NB4 (cell line): Measurements from ENCODE around the gene SMTN.

Experiments
- POLR2A ChIP-seq: IDR thresholded peaks from 2 replicates; pipeline ENCODE4 v1.6.1; 2011; ENCODE audit warnings: mild to moderate bottlenecking; ENCODE audit not compliant: insufficient read length; ENCODE audit errors: extremely low read depth
- TF ChIP-seq, protein P1 (sequence below): IDR thresholded peaks from one replicate; pipeline ENCODE4 v1.5.1; 2012; ENCODE audit warnings: low read depth, low read length

DNA sequence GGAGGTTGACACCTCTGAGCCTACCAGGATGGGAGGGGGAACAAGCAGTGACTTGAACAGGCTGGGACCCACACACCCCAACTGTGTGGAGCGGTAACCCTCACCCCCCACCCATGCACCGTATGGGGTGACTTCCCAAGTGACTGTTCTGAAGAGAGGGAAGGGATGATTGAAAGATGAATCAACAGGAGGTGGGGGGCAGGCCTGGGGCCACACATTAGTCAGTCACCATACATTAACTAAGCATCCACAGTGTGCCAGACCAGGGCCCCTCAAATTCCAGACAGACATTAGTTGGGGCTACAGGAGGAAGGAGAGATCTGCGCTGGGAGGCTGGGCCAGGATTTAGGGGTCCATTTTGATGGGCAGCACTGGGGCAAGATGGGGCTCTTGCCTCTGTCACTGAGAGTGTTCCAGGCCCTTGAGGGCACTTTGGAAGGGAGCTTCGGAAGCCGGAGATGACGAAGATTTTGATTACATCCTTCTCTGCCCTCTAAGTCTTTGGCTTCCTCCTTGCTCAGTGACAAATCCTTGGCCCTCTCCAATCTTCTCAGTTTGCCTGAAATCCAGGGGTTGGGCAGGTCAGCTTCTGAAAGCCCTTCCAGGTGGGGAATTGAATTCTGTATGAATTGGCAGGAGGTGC is 966 bp downstream of the SMTN start:
- TF ChIP-seq POLR2A, result no peak
- TF ChIP-seq, protein P1, sequence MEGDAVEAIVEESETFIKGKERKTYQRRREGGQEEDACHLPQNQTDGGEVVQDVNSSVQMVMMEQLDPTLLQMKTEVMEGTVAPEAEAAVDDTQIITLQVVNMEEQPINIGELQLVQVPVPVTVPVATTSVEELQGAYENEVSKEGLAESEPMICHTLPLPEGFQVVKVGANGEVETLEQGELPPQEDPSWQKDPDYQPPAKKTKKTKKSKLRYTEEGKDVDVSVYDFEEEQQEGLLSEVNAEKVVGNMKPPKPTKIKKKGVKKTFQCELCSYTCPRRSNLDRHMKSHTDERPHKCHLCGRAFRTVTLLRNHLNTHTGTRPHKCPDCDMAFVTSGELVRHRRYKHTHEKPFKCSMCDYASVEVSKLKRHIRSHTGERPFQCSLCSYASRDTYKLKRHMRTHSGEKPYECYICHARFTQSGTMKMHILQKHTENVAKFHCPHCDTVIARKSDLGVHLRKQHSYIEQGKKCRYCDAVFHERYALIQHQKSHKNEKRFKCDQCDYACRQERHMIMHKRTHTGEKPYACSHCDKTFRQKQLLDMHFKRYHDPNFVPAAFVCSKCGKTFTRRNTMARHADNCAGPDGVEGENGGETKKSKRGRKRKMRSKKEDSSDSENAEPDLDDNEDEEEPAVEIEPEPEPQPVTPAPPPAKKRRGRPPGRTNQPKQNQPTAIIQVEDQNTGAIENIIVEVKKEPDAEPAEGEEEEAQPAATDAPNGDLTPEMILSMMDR, result no peak
